SK-N-DZ (cell line): ENCODE data around the gene CAMK2A.

Source experiments
- DNase-seq: peaks from one replicate; pipeline ENCODE4 v3.0.0-alpha.2; 2015; ENCODE audit warnings: low spot score

CAMK2A gene

DNA sequence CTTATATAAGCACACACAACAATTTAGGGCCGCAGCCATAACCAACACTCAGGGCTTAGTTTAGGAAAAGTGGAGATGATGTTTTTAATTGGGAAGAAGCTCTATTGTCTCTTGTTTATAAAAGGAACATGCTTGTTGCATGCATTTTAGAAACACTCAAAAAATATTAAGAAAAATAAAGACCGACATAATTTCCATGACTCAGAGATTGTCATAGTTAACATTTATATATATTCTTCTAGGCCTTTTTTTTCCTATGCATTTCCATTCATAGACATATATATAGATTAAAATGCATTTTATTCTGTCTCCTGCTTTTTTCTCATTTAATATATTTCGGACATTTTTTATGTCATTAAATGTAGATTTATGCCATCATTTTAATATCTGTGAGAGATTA lies 26.7 kb upstream of the CAMK2A start:
- no peak for DNase-seq

DNA sequence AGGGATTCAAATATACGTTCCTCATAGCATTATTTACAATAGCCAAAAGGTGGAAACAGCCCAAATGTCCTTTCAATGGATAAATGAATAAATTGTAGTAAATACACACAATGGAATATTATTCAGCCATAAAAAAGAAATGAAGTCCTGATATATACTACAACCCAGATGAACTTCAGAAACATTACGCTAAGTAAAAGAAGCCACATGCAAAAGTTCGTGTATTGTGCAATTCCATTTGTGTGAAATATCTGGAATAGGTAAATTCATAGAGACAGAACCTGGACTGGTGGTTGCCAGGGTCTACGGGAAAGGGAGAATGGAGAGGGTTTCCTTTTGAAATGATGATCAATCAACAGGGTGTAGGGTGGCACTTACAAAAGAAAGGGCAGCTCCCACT lies 25.7 kb upstream of the CAMK2A start:
- DNase-seq, result no peak

DNA sequence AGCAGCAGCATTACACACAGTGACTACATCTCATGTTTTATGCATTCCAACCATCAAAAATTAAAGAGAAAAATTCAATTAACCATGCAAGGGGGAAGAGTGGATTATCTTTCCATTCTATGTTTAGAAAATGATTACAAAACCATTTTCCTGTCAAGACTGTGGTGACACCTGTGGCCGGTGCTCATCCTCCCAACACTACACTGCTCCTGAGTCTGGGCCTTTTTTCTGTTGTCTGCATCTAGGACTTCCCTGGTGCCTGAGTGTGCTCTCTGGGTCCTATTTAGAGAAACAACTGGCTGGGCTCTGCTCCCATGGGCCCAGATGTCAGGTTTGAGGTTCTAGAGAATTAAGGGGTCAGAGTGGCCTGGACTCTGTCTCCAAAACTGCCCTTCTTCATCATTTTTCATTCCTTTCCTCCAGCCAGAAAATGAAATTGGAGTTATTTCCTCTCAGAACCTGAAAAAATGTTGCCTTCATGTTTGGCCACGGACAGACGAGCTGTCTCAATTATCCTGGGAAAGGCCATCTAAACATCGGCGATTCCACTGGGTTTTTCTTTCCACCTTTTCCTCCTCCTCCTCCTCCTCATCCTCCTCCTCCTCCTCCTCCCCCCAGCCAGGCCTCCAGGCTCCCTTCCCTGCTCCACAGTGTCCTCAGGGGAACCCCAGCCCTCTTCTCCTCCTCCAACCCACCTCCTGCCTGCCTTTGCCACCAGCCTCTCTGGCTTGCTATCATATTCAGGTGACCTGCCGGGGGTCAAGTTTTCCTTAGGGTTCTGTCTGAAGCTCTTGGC lies 24.5 kb upstream of the CAMK2A start:
- DNase-seq, result no peak

DNA sequence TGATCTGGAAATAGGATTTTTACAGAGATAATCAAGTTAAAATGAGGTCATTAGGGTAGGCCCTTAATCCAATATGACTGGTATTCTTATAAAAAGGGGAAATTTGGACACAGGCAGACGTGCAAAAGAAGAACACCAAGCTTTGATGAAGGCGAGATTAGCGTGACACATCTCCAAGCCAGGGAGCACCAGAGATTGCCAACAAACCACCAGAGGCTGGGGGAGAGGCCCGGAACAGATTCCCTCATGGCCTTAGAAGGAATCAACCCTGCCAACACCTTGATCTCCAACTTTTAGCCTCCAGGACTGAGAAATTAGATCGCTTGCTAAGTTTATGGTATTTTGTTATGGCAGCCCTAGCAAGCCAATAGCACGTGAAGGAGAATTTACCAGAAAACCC lies 23.9 kb upstream of the CAMK2A start:
- DNase-seq, result peak; percentile 36

DNA sequence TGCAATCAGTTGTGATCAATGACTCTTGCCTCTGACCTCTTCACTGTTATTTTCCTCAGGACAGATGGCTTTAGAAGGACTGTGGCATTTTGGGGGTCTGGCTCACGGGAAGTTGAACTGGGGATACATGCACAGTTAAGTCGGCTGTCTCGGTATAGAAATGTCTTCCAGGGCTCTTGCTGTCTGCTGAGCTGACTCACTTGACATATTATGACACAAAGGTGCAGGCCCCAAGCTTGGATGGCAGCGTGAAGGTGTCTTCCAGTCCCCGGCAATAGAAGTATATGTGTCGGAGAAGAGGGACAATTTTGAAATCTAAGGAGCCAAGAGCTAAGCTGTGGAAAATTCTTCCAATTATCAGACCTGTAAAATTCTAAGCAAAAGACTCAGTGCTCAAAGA lies 22.9 kb upstream of the CAMK2A start:
- DNase-seq, result no peak

DNA sequence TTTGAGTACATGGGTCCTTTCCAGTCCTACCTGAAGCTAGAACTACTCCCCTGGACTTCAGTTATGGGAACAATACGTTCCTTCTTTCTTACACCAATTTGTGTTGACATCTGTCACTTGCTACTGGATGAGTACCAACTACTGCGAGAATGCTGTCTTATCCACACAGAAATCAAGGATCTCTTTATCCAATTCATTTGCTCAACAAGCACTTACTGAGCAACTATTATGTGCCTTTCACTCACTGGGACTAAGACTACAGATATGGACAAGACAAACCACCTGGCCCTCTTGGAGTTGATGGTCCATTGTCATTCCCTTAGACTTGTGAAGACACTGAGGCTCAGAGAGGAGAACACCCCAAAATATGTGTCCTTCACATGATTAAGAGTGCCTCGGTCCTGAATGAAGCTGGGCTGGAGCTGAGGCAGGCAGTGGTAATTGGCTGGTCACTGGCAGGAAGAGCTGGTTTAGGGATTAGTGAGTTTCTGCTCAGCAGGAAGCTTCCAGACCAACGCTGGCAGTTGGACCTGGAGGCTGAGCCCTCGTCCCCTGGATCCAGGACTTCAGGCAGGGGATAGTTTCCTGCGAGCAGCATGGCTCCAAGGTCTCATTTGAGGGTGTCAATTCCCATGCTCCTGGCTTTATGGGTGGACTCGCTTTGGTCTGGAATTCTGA lies 21.6 kb upstream of the CAMK2A start:
- no peak for DNase-seq

DNA sequence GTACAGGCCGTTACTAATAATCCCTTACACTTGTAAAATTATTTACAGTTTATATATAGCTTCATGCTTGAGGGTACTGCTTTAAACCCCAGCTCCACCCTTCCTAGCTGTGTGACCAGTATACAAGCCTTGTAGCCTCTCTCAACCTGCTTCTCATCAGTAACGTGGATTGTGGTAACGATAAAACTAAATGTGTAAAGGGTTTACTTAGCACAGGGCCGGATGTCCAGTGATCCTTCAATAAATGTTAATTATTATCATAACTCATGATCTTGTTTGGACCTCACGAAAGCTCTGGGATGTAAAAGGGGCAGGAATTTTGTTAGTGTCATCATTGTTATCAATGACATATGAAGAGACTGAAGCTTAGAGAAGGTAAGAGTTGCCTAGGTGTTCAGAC lies 20.7 kb upstream of the CAMK2A start:
- no peak for DNase-seq

DNA sequence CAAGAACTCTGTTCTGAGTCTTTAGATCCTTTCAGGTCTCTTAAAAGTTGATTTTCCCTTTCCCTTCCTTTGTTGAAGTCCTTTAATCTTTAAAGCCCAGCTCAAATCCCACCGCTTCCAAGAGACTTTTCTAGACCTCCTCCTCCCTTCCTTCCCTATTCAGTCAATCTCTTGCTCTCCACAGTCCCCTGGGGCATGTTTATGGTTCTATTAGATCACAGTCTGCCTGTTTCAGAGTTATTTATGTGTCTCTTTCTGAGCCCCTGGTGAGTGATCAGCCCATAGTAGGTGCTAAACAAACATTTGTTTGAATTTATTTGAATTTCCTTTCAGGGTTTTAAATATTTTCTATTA lies 20.3 kb upstream of the CAMK2A start:
- DNase-seq, result peak; percentile 75

DNA sequence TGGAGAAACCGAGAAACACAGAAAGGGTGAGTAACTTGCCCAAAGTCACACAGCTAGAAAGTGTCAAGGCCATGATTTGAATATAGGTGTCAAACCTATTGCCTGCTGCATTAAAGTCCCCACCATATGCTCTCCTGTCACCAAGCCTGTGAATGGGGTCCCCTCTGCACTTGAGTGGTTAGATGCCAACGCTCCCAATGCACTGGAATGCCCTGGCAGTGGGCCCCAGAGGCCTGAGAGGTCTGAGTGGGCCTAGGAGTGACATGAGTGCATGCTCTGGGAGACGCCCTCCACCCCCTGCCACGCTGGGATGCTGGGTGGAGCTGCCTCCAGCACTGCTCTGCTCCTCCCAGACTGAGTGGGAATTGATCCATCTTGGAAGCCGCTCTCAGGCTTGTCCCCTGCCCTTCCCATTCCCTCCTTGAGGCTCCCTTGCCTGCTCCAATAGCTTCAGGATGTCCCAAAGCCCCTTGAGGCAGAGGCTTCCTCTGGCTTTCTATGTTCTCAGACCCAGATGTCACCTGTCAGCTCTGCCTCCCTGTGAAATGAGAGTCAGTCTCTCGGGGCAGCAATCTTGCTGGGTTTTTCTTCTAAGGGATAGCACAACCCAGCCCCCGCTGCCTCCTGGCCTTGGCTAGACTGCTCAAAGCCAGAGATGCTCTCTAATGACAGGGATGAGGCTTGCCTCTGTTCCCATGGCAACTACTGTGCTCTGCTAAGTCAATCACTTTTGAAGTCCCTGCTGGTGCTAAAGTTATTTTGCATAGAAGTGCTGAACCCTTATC lies 19.7 kb upstream of the CAMK2A start:
- peak; percentile 82 for DNase-seq

DNA sequence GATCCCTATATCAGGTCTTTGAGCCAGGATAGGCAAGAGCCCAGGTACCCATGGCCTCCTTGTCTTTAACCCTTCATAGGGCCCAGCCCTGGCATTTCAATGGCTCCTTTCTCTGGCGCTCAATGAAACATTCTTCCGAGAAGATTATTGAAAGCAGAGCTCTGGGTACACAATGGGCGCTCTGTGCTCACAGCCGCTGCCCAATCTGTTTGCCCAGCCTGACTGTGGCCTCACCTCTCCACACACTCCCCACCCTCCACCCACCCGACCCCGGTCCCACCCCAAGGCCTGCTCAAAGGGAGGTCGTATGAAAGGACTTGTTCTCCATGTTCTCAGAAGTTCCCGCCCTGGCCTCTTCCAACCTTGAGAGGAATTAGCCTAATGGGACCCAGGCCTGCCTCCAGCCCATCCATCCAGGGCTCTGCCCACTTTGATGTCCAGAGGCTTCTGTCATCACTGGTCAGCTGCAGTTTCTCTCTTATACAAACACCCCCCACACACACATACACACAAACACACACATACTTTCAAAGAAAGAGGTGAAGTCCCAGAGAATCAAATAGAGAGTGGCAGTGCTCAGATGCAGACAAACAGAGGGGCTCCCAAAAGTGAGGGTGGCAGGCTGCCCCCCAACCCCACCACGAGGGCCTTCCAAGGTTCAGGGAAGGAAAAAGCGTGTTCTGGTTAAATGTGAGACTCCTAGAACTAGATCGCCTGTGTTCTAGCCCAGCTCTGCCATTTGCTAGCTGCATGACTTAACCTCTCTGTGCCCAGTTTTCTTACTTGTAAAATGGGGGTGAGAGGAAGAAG lies 18.2 kb upstream of the CAMK2A start:
- no peak for DNase-seq

DNA sequence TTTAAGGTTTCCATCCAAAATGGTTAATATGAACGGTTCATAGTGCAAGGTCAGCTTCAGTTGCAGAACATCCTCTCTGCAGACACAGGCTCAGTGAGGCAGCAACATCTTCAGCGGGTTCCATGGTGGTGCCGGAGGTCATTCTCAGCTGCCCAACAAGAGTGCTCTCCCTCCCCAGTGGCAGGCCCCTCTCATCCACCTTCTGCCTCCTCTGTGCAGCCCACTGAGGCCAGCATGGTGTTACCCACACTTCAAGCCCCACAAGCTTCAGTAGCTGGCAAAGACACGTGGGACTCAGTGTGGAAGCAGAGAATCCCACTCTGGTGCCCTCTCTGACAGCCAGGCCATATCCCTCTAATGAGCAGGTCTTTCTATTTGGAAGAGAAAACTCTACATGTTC lies 17.2 kb upstream of the CAMK2A start:
- DNase-seq, result no peak

DNA sequence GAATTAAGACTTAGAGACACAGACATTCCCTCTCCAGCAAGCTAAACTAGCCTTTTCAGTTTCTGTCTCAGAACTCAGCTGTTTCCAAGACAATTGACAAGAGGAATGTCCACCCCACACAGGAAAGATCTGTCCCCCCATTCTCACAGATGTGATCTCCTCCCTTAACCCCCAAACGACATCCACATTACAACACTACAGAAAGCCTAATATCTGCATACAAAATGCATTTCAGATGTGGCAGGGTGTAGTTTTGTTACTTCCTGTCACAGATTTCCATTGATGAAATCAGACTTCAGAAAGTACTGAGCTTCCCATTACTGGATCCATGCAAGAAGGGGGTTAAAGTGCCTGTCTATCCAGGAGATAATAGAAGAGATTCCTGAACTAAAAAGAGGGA lies 16.0 kb upstream of the CAMK2A start:
- no peak for DNase-seq

DNA sequence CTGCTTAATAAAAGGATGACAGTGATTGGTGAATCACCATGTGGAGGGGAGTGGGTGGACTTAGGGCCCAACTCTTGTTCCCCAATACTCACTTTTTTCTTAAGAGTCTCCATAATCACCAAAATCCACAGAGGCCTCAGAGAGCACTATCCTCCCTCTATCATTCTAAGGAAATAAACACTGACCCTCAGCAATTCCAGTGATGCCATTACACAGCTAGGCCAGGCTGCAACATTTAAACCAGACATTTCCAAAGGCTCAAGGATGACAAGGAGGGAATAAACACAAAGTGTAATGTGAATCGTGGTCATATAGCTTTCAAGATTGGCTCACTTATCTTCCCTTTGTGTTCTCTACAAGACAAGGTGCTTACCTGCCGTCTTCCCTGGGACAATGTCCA lies 15.5 kb upstream of the CAMK2A start:
- DNase-seq, result no peak

DNA sequence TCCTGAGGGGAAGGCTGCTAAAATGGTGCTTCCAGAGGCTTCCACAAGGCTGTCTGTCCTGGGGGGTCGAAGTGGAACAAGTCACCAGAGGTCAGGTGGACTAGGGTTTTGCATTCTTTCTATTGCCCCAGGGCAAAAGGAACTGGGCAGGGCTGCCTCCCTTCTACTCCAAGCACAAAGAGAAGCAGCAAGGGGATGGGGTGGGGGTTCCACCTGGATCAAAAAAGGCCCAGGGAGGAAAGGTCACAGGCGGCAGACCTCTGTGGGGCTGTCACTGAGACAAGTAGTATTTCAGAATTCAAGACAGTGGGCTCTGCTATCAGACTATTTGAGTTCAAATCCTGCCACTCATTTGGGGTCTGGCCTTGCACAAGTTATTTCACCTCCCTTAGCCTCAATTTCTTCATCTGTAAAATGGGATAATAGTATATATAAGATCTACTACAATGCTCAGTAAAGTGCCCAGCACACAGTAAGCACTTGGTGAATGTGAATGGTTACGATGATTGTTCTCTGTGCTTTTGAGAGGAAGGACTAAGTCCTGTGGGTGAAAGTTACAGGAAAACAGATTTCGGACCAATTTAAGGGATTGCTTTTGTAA lies 15.0 kb upstream of the CAMK2A start:
- no peak for DNase-seq

DNA sequence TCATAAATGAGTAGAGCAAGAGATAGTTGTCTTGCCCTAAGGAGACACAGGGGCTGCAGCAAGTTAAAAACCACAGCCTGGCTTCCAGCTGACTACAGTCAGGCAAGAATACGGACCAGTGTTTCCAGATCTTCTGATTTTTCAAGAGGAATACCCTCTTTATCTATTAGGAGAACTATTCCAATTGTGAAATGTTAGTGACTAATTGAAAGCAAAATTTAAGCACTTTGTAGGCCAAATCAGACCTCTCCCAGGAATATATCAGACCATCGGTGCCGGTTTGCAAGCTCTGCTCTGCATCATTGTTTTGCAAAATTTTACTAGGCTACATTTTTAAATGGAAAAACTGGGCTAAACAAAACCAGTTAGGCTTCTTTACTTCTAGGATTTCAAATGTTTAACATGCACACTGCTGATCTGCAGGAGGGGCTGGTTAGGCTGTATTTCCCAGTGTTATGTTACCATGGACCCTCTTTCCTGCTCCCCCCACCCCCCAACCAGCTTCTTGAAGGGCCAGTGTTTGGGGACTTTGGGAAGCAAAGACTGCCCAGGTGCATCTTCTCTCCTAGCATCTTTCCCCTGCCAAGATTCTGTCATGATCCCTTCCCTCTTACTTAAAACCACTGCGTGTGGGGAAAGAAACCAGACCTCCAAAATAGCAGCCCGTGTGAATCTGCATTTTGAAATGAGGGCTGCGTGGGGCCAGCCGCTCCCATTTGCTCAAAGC lies 14.2 kb upstream of the CAMK2A start:
- no peak for DNase-seq

DNA sequence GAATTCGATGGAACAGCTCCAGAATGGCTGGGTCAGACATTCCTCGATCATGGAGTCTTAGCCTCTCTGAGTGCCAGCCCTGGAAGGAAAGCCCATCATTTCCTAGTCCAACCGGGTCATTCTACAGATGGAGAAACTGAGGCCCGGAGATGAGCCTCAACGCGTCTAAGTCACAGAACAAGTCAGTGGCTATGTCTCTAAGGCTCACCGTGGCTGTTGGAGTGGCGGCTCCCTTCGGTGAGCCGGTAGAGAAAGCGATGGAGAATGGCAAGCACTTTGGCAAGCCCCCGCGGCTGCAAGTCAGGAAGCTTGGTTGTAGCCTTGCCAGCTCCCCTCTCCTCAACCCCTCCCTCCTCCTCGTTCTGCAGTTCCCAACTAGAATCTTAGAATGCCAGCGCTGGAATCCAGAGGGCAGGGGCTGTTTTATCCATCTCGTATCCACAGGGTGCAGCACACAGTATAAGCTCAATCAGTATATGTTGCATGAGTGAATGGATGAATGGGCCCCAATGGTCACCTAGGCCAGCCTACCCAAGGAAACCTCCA lies 13.6 kb upstream of the CAMK2A start:
- DNase-seq, result no peak

DNA sequence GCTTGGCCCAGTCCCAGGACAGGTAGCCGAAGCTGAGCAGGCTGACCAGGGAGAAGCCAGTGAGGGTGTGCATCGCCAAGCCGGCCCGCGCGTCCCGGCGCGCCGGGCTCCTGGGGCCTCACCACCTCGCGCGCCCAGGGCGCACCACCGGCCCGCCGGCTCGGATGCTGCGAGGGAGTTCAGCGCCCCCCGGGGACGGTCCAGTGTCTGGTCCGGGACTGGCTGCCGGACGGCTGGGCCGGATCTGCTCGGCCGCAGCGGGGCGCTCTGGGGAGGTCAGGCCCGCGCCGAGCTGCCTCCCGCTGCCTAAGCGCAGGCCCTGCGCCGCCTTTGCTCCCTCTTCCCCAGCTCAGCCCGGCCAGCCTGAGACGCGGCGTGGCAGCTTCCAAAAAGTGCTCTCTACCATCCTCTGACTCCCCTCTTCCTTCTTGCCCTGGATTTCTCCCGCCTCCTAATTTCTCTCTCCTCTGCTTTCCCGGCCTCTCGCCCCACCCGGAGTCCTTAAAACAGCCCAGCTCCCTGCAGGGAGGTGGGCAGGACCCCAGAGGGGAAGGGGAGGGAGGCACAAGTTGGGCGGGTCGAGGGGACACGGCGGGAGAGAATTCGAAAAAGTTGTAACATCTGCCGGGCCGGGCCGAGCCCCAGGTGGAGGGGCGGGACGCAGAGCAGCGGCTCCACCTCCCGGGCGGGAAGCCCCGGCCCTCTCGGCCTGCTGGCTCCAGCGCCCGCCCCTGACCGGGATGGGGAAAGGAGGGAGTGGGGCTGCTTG lies 12.9 kb upstream of the CAMK2A start, which contains the start of gene ARSI:
ARSI (minus strand) TSS at position 605 of the 769 bp plus-strand sequence; CDS start at position 73, 532 bp downstream.
- no peak for DNase-seq

DNA sequence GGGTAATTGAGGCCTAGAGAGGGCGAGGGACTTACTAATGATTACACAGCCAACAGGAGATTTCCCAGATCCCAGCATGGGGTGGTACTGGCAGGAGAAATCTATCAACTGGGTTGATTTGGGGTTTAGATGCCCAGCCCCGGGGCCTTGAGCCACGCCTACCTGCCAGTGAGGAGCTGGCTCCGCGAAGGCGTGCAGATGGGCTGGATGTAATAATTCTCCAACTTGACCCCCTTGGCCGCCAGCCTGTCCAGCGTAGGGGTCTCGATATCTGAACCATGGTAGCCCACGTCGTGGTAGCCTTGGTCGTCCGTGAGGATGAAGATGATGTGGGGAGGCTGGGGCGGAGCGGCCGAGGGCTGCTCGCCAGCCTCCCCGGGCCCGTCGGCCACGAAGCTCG lies 12.3 kb upstream of the CAMK2A start:
- DNase-seq, result no peak

DNA sequence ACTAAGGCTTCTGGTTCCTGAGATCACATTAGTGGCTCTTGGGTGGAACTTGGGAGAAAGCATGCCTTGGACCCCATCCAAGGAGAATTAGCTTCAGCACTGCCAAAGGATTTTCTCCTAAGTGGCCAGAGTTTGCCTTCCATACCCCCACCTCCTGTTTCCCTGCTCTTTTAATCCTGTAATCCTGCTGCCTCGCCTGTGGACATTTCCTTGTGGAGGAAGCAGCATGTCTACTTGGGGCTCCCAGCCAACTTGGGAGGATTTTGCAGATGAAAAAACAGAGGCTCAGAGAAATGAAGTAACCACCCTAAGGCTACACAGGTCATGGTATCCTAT lies 11.6 kb upstream of the CAMK2A start:
- DNase-seq, result no peak
